Measurements from ENCODE around the gene MOK. TPM values are rescaled to one million over a fixed set of nuclear protein-coding genes. Genes with fewer than 3 reads are reported as not detected.

MOK gene
- total RNA-seq, 2 donors from 2014 or later = 60.3 to 102 TPM

DNA sequence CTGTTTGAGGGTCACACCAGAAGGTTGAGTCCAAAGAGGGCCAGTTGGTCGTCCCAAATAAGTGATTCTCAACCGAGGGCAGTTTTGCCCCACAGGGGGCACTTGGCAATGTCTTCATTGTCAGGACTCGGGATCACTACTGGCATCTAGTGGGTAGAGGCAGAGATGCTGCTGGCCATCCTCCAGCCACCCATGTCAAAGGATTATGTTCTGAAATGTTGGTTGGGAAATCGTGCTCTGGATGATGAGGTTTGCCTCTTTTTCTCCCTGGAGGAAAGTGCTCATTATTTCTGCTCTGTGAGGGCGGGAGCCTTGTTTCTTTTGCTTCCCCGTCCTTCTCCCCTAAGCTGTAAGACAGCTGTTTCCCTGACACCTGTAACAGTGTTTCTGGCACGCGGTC lies 18.1 kb upstream of the MOK start:
- Histone ChIP-seq H3K36me3 (ENCODE audit: control insufficient read depth, insufficient read depth, low read length) (peaks cover 31% of the 10 kb centered on the region), H3K9ac (ENCODE audit: extremely low read depth, low read length, poor library complexity, severe bottlenecking) (no peak overlapping the region), H3K27me3 (ENCODE audit: control insufficient read depth, insufficient read depth, low read length, poor library complexity, severe bottlenecking) (no peaks in the 10 kb centered on the region), H3K27ac (ENCODE audit: low read depth, low read length) (no peak overlapping the region), H3K9me3 (ENCODE audit: control insufficient read depth, low read length) (no peaks in the 10 kb centered on the region), H3K4me1 (ENCODE audit: control insufficient read depth, insufficient read depth, low read length) (peaks cover 9% of the 10 kb centered on the region), H3K4me3 (ENCODE audit: low read length) (no peak overlapping the region)
- Mint-ChIP-seq H3K9me3 (no peaks in the 10 kb centered on the region), H3K36me3 (ENCODE audit: low read depth) (peaks cover 16% of the 10 kb centered on the region), H3K4me3 (no peak overlapping the region), H3K4me1 (peaks cover 6% of the 10 kb centered on the region), H3K27me3 (ENCODE audit: insufficient read depth) (no peaks in the 10 kb centered on the region), H3K27ac (peak overlapping the region; percentile 74)
- 58 to 72% methylated on average over 4 to 8 of the region's 8 CpGs for WGBS, 2 experiments (ENCODE audit: insufficient coverage in 1 of 2, insufficient read length in 1 of 2)
- TF ChIP-seq, protein P1, sequence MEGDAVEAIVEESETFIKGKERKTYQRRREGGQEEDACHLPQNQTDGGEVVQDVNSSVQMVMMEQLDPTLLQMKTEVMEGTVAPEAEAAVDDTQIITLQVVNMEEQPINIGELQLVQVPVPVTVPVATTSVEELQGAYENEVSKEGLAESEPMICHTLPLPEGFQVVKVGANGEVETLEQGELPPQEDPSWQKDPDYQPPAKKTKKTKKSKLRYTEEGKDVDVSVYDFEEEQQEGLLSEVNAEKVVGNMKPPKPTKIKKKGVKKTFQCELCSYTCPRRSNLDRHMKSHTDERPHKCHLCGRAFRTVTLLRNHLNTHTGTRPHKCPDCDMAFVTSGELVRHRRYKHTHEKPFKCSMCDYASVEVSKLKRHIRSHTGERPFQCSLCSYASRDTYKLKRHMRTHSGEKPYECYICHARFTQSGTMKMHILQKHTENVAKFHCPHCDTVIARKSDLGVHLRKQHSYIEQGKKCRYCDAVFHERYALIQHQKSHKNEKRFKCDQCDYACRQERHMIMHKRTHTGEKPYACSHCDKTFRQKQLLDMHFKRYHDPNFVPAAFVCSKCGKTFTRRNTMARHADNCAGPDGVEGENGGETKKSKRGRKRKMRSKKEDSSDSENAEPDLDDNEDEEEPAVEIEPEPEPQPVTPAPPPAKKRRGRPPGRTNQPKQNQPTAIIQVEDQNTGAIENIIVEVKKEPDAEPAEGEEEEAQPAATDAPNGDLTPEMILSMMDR (conservative IDR thresholded peaks at IDR 0.05) = peak; percentile 78
- DNase-seq = peak; percentile 84

DNA sequence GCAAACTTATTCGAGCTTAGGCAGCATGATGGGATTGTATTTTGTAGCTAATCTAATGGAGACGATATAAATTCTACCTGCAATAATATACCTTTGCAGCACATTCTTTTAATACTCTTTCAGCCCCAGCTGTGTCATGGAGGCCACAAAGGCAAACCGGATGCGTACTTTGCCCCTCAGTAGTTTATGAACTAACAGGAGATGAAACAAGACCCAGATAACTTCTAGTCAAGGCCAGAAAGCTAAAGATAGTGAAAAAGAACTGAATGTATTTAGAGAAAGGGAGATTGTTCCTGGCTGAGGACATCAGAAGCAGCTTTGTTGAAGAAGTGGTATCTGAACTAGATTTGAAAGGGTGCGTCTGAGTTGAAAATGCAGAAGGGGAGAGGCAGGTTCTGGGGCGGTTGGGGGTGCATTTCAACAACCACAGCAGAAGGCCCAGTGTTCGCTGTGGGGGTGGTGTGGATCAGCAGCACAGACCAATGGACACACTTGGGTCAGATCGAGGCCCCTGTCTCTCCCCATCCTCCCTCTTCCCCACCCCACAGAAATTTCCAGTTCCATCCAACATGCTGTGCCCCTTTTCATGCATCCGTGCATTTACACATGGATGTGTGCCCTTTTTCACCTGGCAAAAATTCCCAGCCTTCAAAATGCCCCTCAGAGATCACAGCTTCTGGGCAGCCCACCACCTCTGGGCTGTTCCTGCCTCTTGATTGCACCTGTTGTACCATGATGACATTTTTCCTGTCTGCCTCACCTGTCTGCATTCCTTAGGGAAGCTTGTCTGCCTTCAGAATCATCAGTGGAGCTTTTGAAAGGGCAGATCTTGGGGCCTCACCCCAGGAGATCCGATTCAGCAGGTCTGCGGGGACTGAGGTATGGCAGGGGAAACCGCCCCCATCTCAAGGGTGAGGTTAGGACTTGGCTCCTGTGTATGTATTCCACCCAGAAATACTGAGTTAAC lies 16.8 kb upstream of the MOK start:
- H3K36me3 ChIP-seq (ENCODE audit: control insufficient read depth, insufficient read depth, low read length) = peaks cover 29% of the 10 kb centered on the region
- H3K4me3 Mint-ChIP-seq = no peak overlapping the region
- no peak overlapping the region for H3K4me3 ChIP-seq (ENCODE audit: low read length)

DNA sequence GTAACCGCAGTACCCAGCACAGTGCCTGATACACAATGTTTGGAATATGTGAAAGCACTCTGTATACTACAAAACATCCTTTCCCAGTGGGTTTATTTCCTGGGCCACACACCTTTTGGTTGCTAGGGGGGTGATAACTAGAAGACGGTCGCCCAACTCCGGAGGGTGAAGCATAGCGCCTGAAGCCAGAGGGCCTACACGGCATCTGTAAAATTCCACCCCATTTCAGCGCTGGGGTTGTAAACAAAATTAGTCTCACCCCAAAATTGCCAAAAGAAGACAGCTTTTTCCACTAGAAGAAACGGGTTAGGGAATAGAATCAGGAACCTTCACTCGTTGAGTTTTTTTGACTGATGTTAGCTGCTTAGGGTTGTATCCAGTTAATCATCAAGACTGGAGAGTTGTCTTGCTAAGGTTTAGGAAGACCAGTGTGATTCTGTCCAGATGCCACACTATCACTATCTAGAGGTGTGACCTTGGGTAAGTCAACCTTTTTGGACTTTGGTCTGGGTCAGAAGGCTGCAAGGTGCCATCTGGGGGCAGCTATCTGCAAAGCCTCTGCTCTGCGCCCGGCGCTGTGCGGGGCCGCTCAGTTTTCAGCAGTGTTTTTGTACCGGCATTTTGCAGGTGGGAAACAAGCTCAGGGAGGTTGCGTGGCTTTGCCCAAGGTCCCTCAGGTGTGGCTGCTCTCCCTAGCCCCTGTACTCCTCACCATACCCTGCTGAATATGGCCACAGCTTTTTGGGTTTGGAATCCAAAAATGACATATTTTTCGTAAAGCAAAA lies 15.9 kb upstream of the MOK start:
- Histone ChIP-seq H3K4me3 (ENCODE audit: low read length) (peak overlapping the region; percentile 87), H3K4me1 (ENCODE audit: control insufficient read depth, insufficient read depth, low read length) (peaks cover 9% of the 10 kb centered on the region), H3K9ac (ENCODE audit: extremely low read depth, low read length, poor library complexity, severe bottlenecking) (peak overlapping the region; percentile 86), H3K9me3 (ENCODE audit: control insufficient read depth, low read length) (no peaks in the 10 kb centered on the region), H3K36me3 (ENCODE audit: control insufficient read depth, insufficient read depth, low read length) (peaks cover 21% of the 10 kb centered on the region), H3K27me3 (ENCODE audit: control insufficient read depth, insufficient read depth, low read length, poor library complexity, severe bottlenecking) (no peaks in the 10 kb centered on the region), H3K27ac (ENCODE audit: low read depth, low read length) (peak overlapping the region; percentile 12)
- Mint-ChIP-seq H3K27me3 (ENCODE audit: insufficient read depth) (no peaks in the 10 kb centered on the region), H3K4me3 (peak overlapping the region; percentile 81), H3K9me3 (no peaks in the 10 kb centered on the region), H3K36me3 (ENCODE audit: low read depth) (peaks cover 10% of the 10 kb centered on the region), H3K27ac (peak overlapping the region; percentile 94), H3K4me1 (peaks cover 17% of the 10 kb centered on the region)
- 95% methylated on average over 14 to 17 of the region's 17 CpGs for WGBS, 2 experiments (ENCODE audit: insufficient coverage in 1 of 2, insufficient read length in 1 of 2)
- DNase-seq = no peak
- TF ChIP-seq, protein P1 (conservative IDR thresholded peaks at IDR 0.05) = no peak

More for the DNA sequence above, 16.8 kb upstream of the MOK start:
- Histone ChIP-seq H3K27me3 (ENCODE audit: control insufficient read depth, insufficient read depth, low read length, poor library complexity, severe bottlenecking) (no peaks in the 10 kb centered on the region), H3K4me1 (ENCODE audit: control insufficient read depth, insufficient read depth, low read length) (peaks cover 9% of the 10 kb centered on the region), H3K9me3 (ENCODE audit: control insufficient read depth, low read length) (no peaks in the 10 kb centered on the region), H3K27ac (ENCODE audit: low read depth, low read length) (no peak overlapping the region), H3K9ac (ENCODE audit: extremely low read depth, low read length, poor library complexity, severe bottlenecking) (no peak overlapping the region)
- H3K36me3 Mint-ChIP-seq (ENCODE audit: low read depth) = peaks cover 16% of the 10 kb centered on the region
- TF ChIP-seq, protein P1 (conservative IDR thresholded peaks at IDR 0.05) = no peak
- no peak for DNase-seq
- peak overlapping the region; percentile 48 for H3K27ac Mint-ChIP-seq
- peaks cover 13% of the 10 kb centered on the region for H3K4me1 Mint-ChIP-seq
- no peaks in the 10 kb centered on the region for H3K27me3 Mint-ChIP-seq (ENCODE audit: insufficient read depth)
- WGBS, 2 experiments (ENCODE audit: insufficient coverage in 1 of 2, insufficient read length in 1 of 2) = 96 to 100% methylated on average over 6 to 11 of the region's 12 CpGs
- no peaks in the 10 kb centered on the region for H3K9me3 Mint-ChIP-seq

Measured in endodermal cell (in vitro differentiated cells).